OCI-LY1 (cell line): ENCODE measurements around the gene SYTL4.

Source experiments
- H2AFZ ChIP-seq: fragments of 200-600 bp; sonication (generic), shearing (Covaris generic); 2 replicates; pipeline ENCODE4 v1.6.0; 2014; ENCODE audit warnings: antibody characterized with exemption, mild to moderate bottlenecking, low read length
- H3F3A ChIP-seq: fragments of 200-600 bp; sonication (generic), shearing (Covaris generic); 2 replicates; pipeline ENCODE4 v1.6.0; 2014; ENCODE audit warnings: mild to moderate bottlenecking, antibody characterized with exemption, low read length, moderate library complexity; ENCODE audit not compliant: insufficient read depth
- H3K27ac ChIP-seq: fragments of 200-600 bp; sonication (generic); 2 replicates; pipeline ENCODE4 v1.5.1; 2014; ENCODE audit warnings: low read length, mixed run types, mild to moderate bottlenecking, low read depth; ENCODE audit not compliant: poor library complexity, severe bottlenecking
- H3K27me3 ChIP-seq: fragments of 200-600 bp; sonication (generic); 2 replicates; pipeline ENCODE4 v1.6.0; 2014; ENCODE audit warnings: antibody characterized with exemption, mild to moderate bottlenecking, low read length, moderate library complexity; ENCODE audit not compliant: insufficient read depth
- H3K36me3 ChIP-seq: fragments of 200-600 bp; sonication (generic); 2 replicates; pipeline ENCODE4 v1.6.1; 2014; ENCODE audit warnings: mild to moderate bottlenecking, antibody characterized with exemption, low read length, moderate library complexity, mixed read lengths; ENCODE audit not compliant: insufficient read depth
- H3K4me1 ChIP-seq: fragments of 200-600 bp; sonication (generic); 2 replicates; pipeline ENCODE4 v1.5.1; 2014; ENCODE audit warnings: mild to moderate bottlenecking, low read length, moderate library complexity; ENCODE audit not compliant: insufficient read depth, severe bottlenecking
- H3K4me2 ChIP-seq: fragments of 200-600 bp; sonication (generic), shearing (Covaris generic); 2 replicates; pipeline ENCODE4 v1.6.1; 2014; ENCODE audit warnings: low read length
- H3K4me3 ChIP-seq: fragments of 200-600 bp; sonication (generic); 2 replicates; pipeline ENCODE4 v1.5.1; 2014; ENCODE audit warnings: low read length, low read depth, mild to moderate bottlenecking, mixed read lengths; ENCODE audit not compliant: poor library complexity, severe bottlenecking
- H3K79me2 ChIP-seq: fragments of 200-600 bp; shearing (Covaris generic); 2 replicates; pipeline ENCODE4 v1.6.1; 2016; ENCODE audit warnings: mixed run types, low read length, mixed read lengths; ENCODE audit not compliant: insufficient read depth
- H3K9ac ChIP-seq: fragments of 200-600 bp; sonication (generic), shearing (Covaris generic); 2 replicates; pipeline ENCODE4 v1.6.1; 2014; ENCODE audit warnings: mild to moderate bottlenecking, low read length, mixed read lengths
- H3K9me2 ChIP-seq: fragments of 200-600 bp; sonication (generic), shearing (Covaris generic); 2 replicates; pipeline ENCODE4 v1.6.1; 2014; ENCODE audit warnings: low read depth, mild to moderate bottlenecking, low read length, mixed read lengths
- H3K9me3 ChIP-seq: fragments of 200-600 bp; shearing (Covaris generic); 2 replicates; pipeline ENCODE4 v1.6.1; 2014; ENCODE audit warnings: low read length, mixed read lengths
- H4K20me1 ChIP-seq: fragments of 200-600 bp; sonication (generic), shearing (Covaris generic); 2 replicates; pipeline ENCODE4 v1.6.0; 2016; ENCODE audit warnings: mild to moderate bottlenecking, low read length; ENCODE audit not compliant: insufficient read depth
- EZH2 ChIP-seq: fragments of 200-600 bp; sonication (generic), shearing (Covaris generic); IDR thresholded peaks from 2 replicates; pipeline ENCODE4 v1.8.0; 2017; ENCODE audit warnings: borderline replicate concordance, mixed run types, mild to moderate bottlenecking, antibody characterized with exemption, low read length, moderate library complexity, mixed read lengths
- TF ChIP-seq, protein P1 (sequence below): fragments of 200-600 bp; sonication (generic), shearing (Covaris generic); IDR thresholded peaks from 2 replicates; pipeline ENCODE4 v1.5.1; 2017; ENCODE audit warnings: mild to moderate bottlenecking, antibody characterized with exemption, low read length, moderate library complexity, mixed read lengths

Gene SYTL4

GRCh38 chrX:100647095-100647494, 84.8 kb downstream of the SYTL4 start:
- Histone ChIP-seq H3K9me2 (no peaks in the 10 kb centered on the region), H3K4me1 (no peaks in the 10 kb centered on the region), H3K9ac (no peak overlapping the region), H4K20me1 (no peaks in the 10 kb centered on the region), H3K4me2 (no peak overlapping the region), H3K36me3 (no peaks in the 10 kb centered on the region), H2AFZ (no peak overlapping the region), H3K27me3 (no peaks in the 10 kb centered on the region), H3K9me3 (no peaks in the 10 kb centered on the region), H3K4me3 (no peak overlapping the region), H3F3A (no peaks in the 10 kb centered on the region), H3K27ac (no peak overlapping the region), H3K79me2 (no peaks in the 10 kb centered on the region)
- TF ChIP-seq EZH2 = no peak
- TF ChIP-seq, protein P1, sequence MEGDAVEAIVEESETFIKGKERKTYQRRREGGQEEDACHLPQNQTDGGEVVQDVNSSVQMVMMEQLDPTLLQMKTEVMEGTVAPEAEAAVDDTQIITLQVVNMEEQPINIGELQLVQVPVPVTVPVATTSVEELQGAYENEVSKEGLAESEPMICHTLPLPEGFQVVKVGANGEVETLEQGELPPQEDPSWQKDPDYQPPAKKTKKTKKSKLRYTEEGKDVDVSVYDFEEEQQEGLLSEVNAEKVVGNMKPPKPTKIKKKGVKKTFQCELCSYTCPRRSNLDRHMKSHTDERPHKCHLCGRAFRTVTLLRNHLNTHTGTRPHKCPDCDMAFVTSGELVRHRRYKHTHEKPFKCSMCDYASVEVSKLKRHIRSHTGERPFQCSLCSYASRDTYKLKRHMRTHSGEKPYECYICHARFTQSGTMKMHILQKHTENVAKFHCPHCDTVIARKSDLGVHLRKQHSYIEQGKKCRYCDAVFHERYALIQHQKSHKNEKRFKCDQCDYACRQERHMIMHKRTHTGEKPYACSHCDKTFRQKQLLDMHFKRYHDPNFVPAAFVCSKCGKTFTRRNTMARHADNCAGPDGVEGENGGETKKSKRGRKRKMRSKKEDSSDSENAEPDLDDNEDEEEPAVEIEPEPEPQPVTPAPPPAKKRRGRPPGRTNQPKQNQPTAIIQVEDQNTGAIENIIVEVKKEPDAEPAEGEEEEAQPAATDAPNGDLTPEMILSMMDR = no peak

- no peaks in the 10 kb centered on the region for H3K4me1 ChIP-seq
- H4K20me1 ChIP-seq = no peaks in the 10 kb centered on the region
- H3K4me3 ChIP-seq = no peak overlapping the region
- no peak overlapping the region for H3K9ac ChIP-seq
- no peak overlapping the region for H3K4me2 ChIP-seq
- H3K36me3 ChIP-seq = no peaks in the 10 kb centered on the region
- no peaks in the 10 kb centered on the region for H3K27me3 ChIP-seq
- no peaks in the 10 kb centered on the region for H3K79me2 ChIP-seq
- H3F3A ChIP-seq = no peaks in the 10 kb centered on the region
- no peaks in the 10 kb centered on the region for H3K9me2 ChIP-seq
- no peaks in the 10 kb centered on the region for H3K9me3 ChIP-seq
- H3K27ac ChIP-seq = no peak overlapping the region
- H2AFZ ChIP-seq = no peak overlapping the region
- TF ChIP-seq, protein P1 = no peak
- TF ChIP-seq EZH2 = no peak
Observed at GRCh38 chrX:100645106-100645505, 86.8 kb downstream of the SYTL4 start.

- Histone ChIP-seq H3K36me3 (no peaks in the 10 kb centered on the region), H3K4me1 (no peaks in the 10 kb centered on the region), H3K9me3 (no peaks in the 10 kb centered on the region), H3K9ac (no peak within 1 kb of the TSS), H3K9me2 (no peaks in the 10 kb centered on the region), H3F3A (no peaks in the 10 kb centered on the region), H2AFZ (no peak within 1 kb of the TSS), H3K27me3 (no peaks in the 10 kb centered on the region), H3K4me2 (no peak within 1 kb of the TSS), H3K27ac (no peak within 1 kb of the TSS), H4K20me1 (no peaks in the 10 kb centered on the region), H3K79me2 (no peaks in the 10 kb centered on the region), H3K4me3 (no peak within 1 kb of the TSS)
- TF ChIP-seq, protein P1 = no peak
- no peak for TF ChIP-seq EZH2
Observed at GRCh38 chrX:100643956-100644860, 87.7 kb downstream of the SYTL4 start, which contains the start of gene SRPX2. Gene SRPX2, plus strand, starts transcription at chrX:100644199. Its CDS starts 2,124 bp downstream, at chrX:100646323.
